Stimulated activated CD8-positive, alpha-beta memory T cell treated with anti-CD3 and anti-CD28 coated beads, Interleukin-15, amount 100 ng/mL, for 24 hours (primary cell): ENCODE results near the gene LDLRAD4.

ENCODE experiments used
- DNase-seq: peaks from one replicate; pipeline ENCODE4 v3.0.0-alpha.2; 2020; ENCODE audit warnings: low read depth

Gene LDLRAD4

GRCh38 chr18:13202571-13202970 is 16.0 kb upstream of the LDLRAD4 start:
- no peak for DNase-seq

GRCh38 chr18:13206301-13206700 is 12.3 kb upstream of the LDLRAD4 start:
- no peak for DNase-seq

- DNase-seq = no peak
Observed at GRCh38 chr18:13207294-13207693, 11.3 kb upstream of the LDLRAD4 start.

DNA sequence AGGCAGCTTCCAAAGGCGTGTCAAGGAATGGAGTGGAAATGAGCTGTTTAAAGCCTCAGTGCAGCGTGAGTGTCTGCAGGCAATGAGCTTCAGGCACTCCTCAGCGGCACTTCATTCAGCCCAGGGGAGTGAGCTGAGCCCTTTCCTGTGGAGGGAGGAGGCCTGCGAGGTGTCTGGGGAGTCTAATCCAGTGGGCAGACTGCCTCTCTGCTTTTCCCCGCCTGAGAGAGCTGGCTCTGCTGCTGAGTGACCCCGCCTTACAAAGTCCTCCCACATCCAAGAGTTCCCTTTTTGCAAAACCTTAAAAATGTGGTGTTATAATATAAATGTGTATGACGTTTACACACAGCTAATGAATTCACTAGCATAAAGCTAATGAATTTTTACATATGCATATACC is 7.0 kb upstream of the LDLRAD4 start:
- DNase-seq = no peak

DNA sequence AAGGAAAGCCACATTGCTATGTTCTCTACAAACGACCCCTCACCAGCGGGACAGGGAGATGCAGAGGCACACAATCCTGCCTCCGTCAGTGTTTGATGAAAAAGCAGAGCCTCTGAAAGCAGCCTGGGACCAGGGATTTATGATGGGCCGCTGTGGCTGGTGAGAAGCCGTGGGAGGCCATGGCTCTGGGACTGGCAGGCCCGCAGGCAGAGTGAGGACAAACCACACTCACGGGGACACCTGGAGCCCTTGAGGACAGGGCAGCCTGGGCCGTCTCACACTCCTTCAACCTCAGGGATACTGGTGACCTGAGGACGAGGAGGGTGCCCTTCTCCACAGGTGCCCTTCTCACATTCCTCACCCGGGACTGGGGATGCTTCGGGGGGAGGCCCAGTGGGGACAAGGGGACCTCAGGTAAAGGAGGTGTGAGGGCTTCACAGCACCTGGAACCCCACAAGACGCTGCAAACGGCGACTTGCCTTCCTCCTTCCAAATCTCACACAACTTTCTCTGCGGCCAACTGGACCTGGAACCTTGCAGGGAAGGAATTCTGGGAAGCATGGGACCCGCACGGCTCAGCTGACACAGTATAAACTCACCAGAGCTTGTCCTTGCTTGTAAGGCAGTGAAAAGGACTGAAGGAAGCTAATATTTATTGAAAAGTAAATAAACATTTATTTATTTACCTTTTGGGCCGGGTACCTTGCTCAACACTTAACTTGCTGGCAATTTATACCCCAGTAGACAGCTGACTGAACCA is 5.3 kb upstream of the LDLRAD4 start:
- no peak for DNase-seq

DNA sequence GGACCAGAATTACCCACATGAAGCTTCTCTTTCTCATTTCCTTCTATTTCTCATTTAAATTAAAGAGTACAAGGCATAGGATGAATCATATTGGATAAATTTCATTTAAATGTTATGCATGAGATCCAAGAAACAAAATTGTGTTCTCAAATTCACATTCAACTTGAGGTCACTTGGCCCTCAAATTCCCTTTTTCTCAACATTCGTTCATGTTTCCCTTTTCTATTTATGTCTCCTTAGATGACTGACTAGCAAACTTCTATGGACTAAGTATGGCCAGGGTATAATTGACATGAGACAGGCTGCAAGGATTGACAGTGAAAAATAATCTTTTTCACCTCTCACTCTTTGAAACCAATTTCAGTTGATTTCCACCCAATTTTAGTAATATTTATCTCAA is 4.0 kb upstream of the LDLRAD4 start:
- no peak for DNase-seq

GRCh38 chr18:13216092-13216582 is 2.4 kb upstream of the LDLRAD4 start:
- no peak for DNase-seq

DNA sequence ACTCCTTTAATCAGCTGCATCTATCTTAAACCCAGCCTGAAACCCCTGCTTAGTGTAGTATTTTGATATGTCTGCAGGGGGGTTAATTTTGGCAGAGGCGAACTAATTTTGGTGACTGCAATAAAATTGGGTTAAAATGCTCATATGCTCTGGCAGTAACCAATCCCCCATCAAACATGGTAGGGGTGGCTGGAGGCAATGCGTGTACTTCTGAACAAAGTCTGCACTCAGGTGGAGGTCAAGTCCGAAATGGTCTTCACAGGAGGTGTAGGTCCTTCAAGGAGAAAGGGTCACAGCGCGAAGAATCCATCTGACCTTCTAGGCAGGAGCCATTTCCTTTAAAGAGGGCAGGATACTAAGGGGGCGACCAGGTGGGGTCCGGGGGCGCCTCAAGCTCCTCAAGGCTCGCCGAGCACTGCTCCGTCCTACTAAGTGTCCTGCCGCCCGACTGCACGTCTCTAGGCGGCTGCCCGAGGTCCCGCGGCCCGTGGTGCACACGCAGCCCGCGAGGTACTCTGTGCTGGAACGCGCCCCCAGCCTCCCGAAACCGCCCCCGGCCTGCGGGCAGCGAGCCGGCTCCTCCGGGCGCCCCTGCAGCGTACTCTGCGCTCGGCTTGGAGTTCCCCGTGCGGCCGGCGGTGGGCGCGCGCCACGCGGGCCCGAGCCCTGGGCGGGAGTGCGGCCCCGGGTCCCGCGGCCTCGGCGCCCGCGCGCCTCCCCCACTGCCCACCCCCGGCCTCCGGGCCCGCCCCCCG is 1.7 kb upstream of the LDLRAD4 start:
- no peak for DNase-seq

DNA sequence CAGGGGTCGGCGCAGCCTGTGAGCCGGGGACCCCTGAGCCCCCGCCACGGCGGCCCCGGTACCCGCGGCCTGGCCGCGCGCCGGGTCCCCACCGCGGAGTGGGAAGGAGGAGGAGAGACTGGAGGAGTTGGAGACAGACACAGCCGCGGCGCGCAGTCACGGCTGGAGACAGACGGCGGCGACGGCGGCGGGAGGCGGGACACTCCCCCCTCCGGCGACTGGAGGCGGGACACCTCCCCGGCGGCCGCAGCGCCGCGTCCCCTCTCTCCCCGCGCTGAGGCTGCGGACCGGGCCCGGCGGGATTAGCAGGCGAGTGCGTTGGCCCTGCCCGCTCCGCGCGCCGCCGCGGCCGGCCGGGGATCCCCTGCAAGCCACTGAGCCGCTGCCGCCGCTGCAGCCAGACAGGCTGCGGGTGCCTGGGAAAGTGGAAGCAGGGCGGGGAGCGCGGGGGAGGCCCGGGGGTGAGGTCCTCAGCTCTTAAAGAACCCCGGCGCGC is 1.0 kb upstream of the LDLRAD4 start:
- no peak for DNase-seq

DNA sequence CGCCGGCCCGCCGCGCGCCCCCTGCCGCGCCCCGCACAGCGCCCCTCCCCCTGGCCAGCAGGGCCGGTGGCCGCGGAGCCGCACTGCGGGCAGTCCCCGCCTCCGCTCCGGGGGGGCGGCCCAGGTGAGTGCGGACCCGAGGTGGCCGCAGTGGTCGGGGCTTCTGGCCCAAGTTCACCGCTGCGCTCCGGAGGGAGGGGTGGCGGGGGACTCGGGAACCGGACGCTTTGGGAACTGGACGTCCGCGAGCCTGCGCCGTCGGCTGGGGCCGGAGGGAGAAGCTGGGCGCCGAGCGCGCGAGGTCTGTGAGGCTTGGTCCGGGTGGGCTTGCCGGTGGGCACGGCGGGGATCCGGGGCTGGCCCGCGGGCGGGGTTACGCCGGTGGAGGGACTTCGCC is 591 bp upstream of the LDLRAD4 start:
- DNase-seq = no peak

DNA sequence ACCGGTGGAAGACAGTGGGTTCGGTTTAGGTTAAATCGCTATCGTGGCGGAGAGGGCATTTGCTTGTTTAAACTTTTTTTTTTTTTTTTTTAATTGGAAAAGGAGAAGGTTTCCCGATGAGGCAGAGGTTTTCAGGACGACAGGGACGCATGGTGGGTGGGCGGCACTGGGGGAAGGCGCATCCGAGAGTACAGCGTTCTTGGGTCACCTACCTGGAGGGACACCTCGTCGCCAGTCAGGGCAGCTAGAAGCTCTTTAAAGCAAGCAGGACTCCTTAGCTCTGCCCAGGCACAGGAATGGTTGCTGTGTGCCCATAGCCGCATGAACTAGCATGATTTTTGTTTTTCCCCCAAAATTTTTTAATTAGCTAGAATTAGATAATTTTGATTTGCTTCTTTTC is 437 bp downstream of the LDLRAD4 start:
- no peak for DNase-seq

GRCh38 chr18:13219593-13220159 is 1.1 kb downstream of the LDLRAD4 start:
- no peak for DNase-seq

- no peak for DNase-seq
Observed at GRCh38 chr18:13220361-13220991, 1.9 kb downstream of the LDLRAD4 start.

GRCh38 chr18:13221869-13222855 is 3.6 kb downstream of the LDLRAD4 start:
- no peak for DNase-seq

DNA sequence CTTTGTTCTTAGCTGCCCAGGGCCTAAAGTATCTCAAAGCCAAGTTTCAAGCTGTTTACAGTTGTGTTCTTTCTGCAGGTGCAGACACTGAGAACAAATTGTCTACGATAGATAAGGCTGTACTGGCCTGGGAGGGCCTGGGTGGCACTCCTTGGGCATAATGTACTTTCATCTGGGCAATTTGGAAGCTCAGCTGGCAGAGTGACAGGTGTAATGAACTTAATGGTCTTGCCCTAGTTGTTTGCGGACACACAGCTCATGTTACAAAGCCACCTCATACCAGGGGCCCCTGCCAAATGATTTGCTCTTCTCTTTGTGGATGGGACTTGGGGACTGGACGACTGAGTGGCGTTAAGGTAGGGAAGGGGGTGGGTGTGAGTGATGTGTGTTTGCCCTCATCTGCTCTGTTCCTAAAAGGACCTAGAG is 4.3 kb downstream of the LDLRAD4 start:
- no peak for DNase-seq

DNA sequence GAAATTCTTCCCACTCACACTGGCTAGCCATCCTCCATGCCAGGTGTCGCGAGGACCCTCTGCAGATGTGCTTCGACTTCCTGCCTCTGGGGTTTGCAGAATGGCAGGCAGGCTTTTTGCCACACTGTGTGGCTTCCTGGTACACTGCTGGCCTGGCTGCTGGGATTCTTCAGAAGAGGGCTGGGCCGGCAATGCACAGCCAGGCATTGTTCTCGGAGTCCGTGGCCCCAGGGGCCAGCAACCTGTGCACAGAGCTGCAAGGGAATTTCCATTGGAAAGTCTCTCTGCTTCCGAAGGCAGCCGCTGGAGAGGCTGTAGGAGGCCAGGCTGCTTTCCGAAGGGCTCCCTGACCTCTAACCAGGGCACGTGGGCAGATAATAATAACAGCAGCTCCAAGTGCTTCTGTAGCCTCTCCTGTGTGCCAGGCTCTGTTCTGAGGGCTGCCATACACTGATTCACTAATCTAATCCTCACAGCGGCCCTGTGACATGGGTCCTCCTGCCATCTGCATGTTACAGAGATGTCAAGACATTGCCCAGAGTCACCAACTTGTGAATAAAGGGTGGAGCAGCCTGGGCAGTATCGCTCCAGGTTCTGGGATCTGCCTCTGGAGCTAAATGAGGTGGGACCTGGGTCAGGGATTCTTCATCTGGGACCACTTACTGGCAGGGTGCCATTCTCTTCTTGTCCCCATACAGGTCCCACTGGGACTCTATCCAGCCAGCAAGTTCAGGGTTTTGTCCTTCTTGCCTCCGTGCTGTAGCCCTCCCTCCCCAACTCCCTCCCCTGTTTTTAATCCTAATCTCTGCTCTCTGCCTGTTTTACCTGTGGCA is 5.0 kb downstream of the LDLRAD4 start:
- DNase-seq = no peak

GRCh38 chr18:13225261-13225660 is 6.7 kb downstream of the LDLRAD4 start:
- DNase-seq = no peak

GRCh38 chr18:13226533-13227144 is 8.1 kb downstream of the LDLRAD4 start:
- DNase-seq = no peak

- DNase-seq = no peak
Observed at GRCh38 chr18:13227910-13228309, 9.3 kb downstream of the LDLRAD4 start.
